PFSK-1 (cell line): ENCODE data around the gene CYYR1.

Source experiments
- FOXP2 ChIP-seq: optimal IDR thresholded peaks from 2 replicates; pipeline ENCODE3; 2011; ENCODE audit warnings: borderline replicate concordance, control low read depth, inconsistent platforms; ENCODE audit not compliant: insufficient read depth; ENCODE audit errors: extremely low read length, extremely low read depth
- POLR2AphosphoS5 ChIP-seq: IDR thresholded peaks from 2 replicates; pipeline ENCODE4 v1.6.1; 2012; ENCODE audit warnings: low read depth, mild to moderate bottlenecking, control low read depth, low read length, moderate library complexity
- SIN3A ChIP-seq: IDR thresholded peaks from 2 replicates; pipeline ENCODE4 v1.6.1; 2012; ENCODE audit warnings: mild to moderate bottlenecking, low read length, moderate library complexity, borderline replicate concordance; ENCODE audit not compliant: insufficient read depth
- TAF1 ChIP-seq: IDR thresholded peaks from 2 replicates; pipeline ENCODE4 v1.6.1; 2012; ENCODE audit warnings: low read length, control low read depth, borderline replicate concordance; ENCODE audit not compliant: insufficient read depth
- TF ChIP-seq, protein P1 (sequence below), 2 experiments: IDR thresholded peaks; 2 replicates each; pipeline versions ENCODE4 v1.6.1 to v1.8.0; 2011 to 2012; ENCODE audit warnings: low read depth in 2 of 2, low read length in 2 of 2, control low read depth in 1 of 2, inconsistent platforms in 1 of 2, mild to moderate bottlenecking in 1 of 2, moderate library complexity in 1 of 2; ENCODE audit not compliant: insufficient read depth in 1 of 2

The CYYR1 gene

DNA sequence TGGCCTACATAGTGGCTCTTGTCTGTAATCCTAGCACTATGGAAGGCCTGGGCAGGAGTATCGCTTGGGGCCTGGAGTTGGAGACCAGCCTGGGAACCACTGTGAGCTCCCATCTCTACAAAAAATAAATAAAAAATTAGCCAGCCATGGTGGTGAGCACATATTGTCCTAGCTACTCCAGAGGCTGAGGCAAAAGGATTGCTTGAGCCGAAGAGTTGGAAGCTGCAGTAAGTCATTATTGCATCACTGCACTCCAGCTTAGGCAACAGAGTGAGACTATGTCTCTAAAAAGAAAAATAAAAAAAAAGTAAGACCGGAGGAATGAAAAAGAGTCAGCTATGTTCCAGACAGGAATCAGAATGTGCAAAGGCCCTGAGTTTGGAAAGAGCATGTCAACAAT, 115.3 kb downstream of the CYYR1 start:
- TF ChIP-seq TAF1: no peak

- TF ChIP-seq, protein P1, sequence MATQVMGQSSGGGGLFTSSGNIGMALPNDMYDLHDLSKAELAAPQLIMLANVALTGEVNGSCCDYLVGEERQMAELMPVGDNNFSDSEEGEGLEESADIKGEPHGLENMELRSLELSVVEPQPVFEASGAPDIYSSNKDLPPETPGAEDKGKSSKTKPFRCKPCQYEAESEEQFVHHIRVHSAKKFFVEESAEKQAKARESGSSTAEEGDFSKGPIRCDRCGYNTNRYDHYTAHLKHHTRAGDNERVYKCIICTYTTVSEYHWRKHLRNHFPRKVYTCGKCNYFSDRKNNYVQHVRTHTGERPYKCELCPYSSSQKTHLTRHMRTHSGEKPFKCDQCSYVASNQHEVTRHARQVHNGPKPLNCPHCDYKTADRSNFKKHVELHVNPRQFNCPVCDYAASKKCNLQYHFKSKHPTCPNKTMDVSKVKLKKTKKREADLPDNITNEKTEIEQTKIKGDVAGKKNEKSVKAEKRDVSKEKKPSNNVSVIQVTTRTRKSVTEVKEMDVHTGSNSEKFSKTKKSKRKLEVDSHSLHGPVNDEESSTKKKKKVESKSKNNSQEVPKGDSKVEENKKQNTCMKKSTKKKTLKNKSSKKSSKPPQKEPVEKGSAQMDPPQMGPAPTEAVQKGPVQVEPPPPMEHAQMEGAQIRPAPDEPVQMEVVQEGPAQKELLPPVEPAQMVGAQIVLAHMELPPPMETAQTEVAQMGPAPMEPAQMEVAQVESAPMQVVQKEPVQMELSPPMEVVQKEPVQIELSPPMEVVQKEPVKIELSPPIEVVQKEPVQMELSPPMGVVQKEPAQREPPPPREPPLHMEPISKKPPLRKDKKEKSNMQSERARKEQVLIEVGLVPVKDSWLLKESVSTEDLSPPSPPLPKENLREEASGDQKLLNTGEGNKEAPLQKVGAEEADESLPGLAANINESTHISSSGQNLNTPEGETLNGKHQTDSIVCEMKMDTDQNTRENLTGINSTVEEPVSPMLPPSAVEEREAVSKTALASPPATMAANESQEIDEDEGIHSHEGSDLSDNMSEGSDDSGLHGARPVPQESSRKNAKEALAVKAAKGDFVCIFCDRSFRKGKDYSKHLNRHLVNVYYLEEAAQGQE (IDR thresholded peaks at IDR 0.05; ENCODE audit: insufficient read depth in 1 of 2, low read depth in 2 of 2, low read length in 2 of 2): no peak
- TF ChIP-seq FOXP2 (no peak), SIN3A (no peak), TAF1 (no peak), POLR2AphosphoS5 (no peak)
These were observed 119.8 kb downstream of the CYYR1 start for GRCh38 chr21:26453267-26453666.

- no peak for TF ChIP-seq TAF1
- TF ChIP-seq FOXP2: no peak
- no peak for TF ChIP-seq SIN3A
- no peak for TF ChIP-seq POLR2AphosphoS5
- TF ChIP-seq, protein P1 (IDR thresholded peaks at IDR 0.05; ENCODE audit: insufficient read depth in 1 of 2, low read depth in 2 of 2, low read length in 2 of 2): no peak
These were observed 121.9 kb downstream of the CYYR1 start for GRCh38 chr21:26451081-26451740.

DNA sequence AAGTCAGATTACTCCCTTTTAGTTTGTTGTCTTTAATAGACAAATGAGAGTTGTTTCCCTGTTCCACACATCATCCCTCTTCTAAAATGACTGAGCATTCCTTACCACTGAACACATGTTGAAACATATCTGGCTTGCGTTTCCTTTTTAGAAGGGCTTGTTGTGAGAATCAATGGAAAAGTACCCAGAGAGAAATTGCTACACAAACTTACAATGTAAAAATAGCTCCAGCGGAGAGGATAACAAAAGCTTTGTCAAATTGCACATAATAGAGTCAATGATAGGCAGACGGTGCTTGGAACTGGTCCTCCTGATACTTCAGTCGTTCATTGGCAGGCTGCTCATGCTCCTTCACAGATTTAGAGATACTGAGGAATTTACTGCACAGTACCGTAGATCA, 123.9 kb downstream of the CYYR1 start:
- no peak for TF ChIP-seq SIN3A
- TF ChIP-seq, protein P1 (IDR thresholded peaks at IDR 0.05; ENCODE audit: insufficient read depth in 1 of 2, low read depth in 2 of 2, low read length in 2 of 2): no peak

GRCh38 chr21:26448751-26449150, 124.3 kb downstream of the CYYR1 start:
- TF ChIP-seq POLR2AphosphoS5 (no peak), TAF1 (no peak), FOXP2 (no peak), SIN3A (no peak)
- TF ChIP-seq, protein P1 (IDR thresholded peaks at IDR 0.05; ENCODE audit: insufficient read depth in 1 of 2, low read depth in 2 of 2, low read length in 2 of 2): no peak
